Activated CD4-positive, alpha-beta T cell treated with anti-CD3 and anti-CD28 coated beads, Interleukin-2, amount 50 U/mL, for 1 hour (primary cell): Measurements from ENCODE around the gene TCF4.

Source experiments
- DNase-seq: peaks from one replicate; pipeline ENCODE4 v3.0.0-alpha.2; 2020

TCF4 gene

DNA sequence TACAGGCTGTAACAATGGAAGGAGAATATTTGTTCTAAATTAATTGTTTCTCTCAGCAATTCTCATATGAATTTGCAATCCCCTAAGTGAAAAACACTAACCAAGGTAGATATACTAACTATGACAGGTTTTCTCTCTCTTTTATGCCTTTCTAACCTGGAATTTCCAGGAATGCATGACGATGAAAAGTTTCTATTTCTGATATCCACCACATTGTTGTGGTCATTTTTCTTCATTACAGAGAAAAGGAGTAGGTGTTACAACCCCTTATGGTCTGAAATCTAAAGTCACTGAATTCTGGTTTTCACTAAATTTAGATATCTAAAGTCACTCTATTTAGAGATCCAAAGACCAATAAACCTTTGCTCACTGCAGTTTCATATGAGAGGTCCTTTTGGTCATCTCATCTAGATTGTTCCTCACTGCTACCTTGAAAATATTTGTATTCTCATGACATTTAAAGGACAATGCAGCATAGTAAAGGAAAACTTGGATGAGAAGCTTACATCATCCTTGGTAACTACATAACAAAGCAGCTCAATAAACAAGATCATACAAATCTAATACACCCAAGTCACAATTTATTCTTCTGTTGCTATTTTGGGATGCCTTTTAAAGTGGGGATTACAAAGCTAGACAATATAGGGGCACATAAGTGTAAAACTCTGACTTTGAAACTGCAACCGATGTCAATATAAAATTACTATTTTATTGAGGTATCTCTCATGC, 85.8 kb downstream of the TCF4 start:
- no peak for DNase-seq

GRCh38 chr18:55501579-55501978, 86.4 kb downstream of the TCF4 start:
- no peak for DNase-seq

GRCh38 chr18:55500316-55501086, 87.5 kb downstream of the TCF4 start:
- DNase-seq, result no peak

DNA sequence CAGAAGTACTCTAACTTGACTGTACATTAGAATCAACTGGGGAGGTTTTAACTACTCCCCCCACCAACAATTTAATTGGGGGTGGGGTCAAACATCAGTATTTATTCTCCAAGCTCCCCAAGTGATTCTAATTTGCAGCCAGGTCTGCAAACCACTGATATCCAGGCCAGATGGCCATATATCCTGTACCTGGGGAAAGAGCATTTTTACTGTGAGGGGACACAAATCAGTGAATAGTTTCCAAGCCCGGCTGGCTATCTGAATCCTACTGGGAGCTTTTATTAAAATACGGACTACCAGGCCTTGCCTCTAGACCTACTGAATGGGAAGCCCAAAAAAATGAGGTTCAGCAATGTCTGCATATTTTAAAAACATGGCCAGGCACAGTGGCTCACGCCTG, 88.5 kb downstream of the TCF4 start:
- DNase-seq, result no peak

- no peak for DNase-seq
Measured at GRCh38 chr18:55497825-55498403, 90.1 kb downstream of the TCF4 start.

DNA sequence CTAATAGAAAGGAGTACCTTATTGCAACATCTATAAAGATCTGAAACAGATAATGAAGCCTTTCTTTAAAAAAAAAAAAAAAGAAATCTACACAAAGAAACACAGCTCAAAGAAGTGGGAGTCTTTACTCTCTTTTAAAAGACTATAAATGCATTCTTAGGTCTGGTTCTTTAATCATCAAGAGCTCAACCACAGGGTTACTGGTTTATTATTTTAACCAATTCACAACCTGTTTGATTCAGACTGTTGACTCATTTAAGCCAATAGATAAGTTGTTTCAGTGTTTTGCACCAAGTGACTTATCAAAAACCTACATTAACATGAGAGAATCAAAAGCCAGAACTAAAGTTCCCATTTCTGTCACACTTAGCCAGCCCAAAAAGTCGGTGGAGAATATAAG, 93.1 kb downstream of the TCF4 start:
- no peak for DNase-seq

GRCh38 chr18:55494441-55494840, 93.6 kb downstream of the TCF4 start:
- DNase-seq, result no peak

- DNase-seq, result no peak
Measured at GRCh38 chr18:55491616-55492015, 96.4 kb downstream of the TCF4 start.

DNA sequence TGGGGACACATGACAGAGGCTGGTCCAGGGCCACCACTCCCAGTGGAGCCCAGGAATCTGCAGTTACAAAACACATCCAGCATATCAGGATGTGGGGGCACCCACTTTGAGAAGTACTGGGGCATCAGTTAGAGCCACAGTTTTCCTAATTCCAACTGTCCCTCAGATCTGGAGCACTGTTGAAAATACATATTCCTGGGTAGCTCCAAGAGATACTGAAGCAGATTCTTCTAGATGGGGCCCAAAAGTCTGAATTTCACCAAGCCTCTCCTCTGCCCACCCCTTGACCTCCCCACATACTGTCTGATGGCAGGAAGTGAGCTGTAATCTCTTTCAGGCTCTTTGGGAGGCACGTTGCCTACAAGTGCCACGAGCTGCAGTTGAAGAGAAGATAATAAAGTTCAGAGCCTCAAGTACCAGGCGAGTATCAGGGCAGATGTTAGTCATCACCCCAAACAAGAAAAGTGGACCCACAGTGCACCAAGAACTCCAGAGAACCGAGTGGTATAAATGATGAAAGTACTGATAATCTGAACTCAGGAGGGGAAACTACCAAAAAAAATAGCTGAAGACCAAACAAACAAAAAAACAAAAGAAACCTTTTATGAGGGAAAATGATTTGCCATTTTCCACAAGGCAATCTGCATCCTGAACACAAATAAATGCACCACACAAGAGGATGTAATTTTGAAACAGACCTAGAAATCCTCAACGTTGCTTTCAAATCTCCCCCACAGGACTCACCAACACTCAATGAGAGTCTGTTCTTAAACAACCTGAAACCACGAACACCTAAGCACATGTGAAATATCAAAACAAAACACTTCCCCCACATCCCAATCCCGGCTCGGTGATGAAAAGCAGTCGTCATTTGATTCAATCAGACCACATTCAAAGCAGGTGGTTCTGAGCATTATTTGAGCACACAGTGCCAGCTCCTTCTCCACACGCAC, 98.7 kb downstream of the TCF4 start:
- no peak for DNase-seq

DNA sequence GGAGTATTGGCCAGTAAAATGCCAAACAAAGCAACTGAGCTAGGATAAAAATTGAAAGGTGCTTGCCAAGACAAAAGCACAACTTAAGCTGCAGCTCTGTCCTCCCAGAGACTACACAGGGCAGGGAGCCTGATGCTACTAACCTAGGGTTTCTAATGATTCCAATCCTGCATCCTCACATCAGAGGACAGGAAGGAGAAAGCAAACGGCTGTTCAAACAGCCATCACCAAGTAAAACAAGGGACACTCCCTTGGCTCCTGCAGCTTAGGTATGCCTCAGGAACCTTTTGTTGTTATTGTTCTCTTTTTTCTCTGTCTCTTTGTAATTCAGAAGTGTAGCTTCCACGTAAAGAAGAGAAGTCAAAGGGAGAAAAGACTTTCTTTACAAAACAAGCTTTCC, 99.5 kb downstream of the TCF4 start:
- no peak for DNase-seq

- DNase-seq, result no peak
Measured at GRCh38 chr18:55487997-55488396, 100.0 kb downstream of the TCF4 start.

DNA sequence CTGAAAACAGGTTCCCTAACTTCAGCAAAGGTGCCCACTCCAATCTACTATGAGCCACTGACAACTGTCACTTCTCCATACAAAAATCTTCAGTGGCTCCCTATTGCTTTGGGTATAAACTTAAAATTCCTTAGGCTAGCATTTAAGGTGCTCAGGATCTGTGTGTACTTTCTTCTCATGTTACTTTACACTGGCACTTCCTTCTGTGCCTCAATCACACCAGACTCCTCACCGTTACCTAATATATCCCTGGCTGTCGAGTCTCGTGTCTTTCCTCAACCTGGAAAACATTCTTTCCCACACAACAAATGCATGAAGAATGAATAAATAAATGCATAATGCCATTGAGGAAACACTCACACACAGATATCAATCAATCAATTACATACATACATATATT, 101.1 kb downstream of the TCF4 start:
- no peak for DNase-seq

DNA sequence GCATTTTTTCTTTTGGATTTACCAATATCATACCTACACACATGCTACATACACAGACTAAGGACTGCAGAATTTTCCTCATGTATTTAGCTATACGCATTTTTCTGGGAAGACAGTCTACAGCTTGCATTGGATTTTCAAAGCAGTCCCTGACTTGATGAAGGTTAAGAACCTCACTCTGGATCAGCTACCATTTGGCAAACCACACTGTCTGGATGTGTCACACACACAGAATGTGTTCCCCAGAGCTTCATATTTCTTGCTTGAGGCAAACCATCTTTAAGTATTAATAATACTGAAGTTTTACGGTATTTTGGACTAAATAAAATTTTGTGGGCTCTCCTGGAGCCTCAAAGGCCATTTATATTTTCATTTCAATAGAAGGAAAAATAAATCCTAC, 102.3 kb downstream of the TCF4 start:
- DNase-seq, result no peak

GRCh38 chr18:55484773-55485172, 103.2 kb downstream of the TCF4 start:
- no peak for DNase-seq

DNA sequence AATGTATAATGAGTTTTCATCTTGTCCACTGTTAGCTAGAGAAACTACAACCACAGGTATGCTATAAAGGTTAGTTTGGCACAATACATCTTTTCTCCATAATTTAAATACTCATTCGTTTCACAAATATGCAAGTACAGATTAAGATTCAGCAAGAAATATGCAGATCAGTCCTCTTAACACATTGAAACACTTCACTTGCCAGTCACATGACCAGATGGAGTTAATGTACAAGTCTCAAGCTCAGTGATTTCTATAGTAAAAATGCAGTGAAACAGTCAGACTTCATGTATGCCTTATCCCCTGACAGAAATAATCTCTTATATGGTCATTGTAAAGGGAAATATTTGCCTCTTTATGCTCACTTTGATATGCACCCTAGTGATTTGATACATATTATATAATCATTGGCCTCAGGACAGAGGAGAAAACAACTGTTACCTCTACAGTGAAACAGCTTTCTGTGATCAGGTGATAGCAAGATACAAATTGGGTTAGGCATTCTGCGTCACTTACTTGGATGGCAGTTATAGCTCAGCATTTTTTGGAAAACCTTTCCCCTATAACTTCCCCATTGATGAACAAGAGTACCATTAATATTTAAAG, 104.6 kb downstream of the TCF4 start:
- DNase-seq, result no peak

- DNase-seq, result no peak
Measured at GRCh38 chr18:55479656-55480420, 108.2 kb downstream of the TCF4 start.

DNA sequence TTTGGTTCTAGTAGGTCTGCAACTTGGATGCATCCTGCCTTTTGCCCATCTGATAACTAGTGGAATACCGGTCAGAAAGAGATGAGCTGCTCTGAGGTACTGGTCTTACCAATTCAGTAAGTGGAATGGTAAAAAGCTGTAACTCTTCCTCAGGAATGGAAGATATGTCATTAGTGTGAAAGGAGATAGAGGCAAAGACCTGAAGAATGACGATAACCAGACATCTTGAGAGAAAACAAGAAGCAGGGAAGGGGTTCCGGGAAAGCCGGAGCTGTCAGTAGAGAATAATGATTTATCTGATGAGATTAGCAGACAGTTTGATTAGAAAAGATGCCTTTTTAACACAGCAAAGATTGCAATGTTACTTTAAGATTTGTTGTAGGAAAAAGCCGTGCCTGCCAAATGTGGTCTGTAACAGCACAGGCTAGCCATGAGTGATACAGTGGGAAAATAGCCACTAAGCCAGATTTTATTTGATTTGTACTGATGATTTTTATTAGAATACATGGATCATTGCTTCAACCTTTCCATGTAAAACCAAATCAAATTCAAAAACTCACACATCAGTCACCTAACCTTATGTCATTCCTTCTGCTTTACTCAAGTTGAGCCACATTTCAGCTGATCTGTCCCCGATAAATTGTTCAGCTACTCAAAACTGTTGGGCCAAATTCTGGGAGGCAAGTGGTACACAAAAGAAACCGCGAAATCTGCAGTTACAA, 110.0 kb downstream of the TCF4 start:
- no peak for DNase-seq

- no peak for DNase-seq
Measured at GRCh38 chr18:55477499-55477859, 110.5 kb downstream of the TCF4 start.

GRCh38 chr18:55475916-55476315, 112.1 kb downstream of the TCF4 start:
- no peak for DNase-seq

GRCh38 chr18:55475467-55475866, 112.5 kb downstream of the TCF4 start:
- DNase-seq, result no peak

DNA sequence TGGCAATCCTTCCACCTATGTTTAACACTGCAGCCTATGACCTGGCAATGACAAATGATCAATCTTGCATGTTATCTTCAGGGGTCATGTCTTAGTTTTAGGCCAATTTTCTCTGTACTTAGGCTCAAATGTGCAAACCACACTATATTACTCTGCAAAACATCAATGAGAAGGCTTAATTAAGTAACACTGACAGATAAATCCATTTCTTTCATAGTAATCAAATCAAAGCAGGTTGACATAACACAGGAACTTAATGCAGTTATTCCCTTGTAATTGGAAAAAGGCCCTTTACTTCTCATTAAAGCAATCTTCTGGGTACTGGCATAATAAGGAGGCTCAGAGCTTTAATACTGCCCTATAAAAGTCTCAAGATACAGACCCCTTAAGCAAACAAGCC, 114.4 kb downstream of the TCF4 start:
- no peak for DNase-seq
